ENCODE results near the gene PALLD. TPM values are rescaled to one million over a fixed set of nuclear protein-coding genes. Genes with fewer than 3 reads are reported as not detected.
A peak's percentile ranks its signal among the peaks of the same experiment; 100 is the strongest.

PALLD gene
- total RNA-seq, 6 experiments from 2014 or later = 7.7 to 81.6 (median 24.8) TPM

- intact Hi-C loops (cut with DNase I) = no loop called here
- peaks cover 0 to 4% (median 0%) of the 10 kb centered on the region in 4 donors for H3K4me1 ChIP-seq
- H3K27ac ChIP-seq = no peak overlapping the region
- H3K27me3 ChIP-seq = no peaks in the 10 kb centered on the region
- H3K36me3 ChIP-seq = no peaks in the 10 kb centered on the region
- DNase-seq (no peak), ATAC-seq (no peak)
- TF ChIP-seq CTCF (IDR thresholded peaks at IDR 0.05) (no peak), POLR2A (IDR thresholded peaks at IDR 0.05) (no peak)
- 14% methylated on average over 3 of the region's 3 CpGs for WGBS (ENCODE audit: insufficient coverage, low coverage, low lambda C conversion rate, missing lambda C conversion rate)
- H3K4me3 ChIP-seq = no peak overlapping the region
- H3K9me3 ChIP-seq = no peaks in the 10 kb centered on the region
These were observed 158.3 kb downstream of the PALLD start for GRCh38 chr4:168655182-168655581.

GRCh38 chr4:168656055-168656660, 159.3 kb downstream of the PALLD start:
- DNase-seq (no peak), ATAC-seq (no peak)
- 58% methylated on average over 4 of the region's 4 CpGs for WGBS (ENCODE audit: insufficient coverage, low coverage, low lambda C conversion rate, missing lambda C conversion rate)
- no peaks in the 10 kb centered on the region for H3K27me3 ChIP-seq
- intact Hi-C loops (cut with DNase I) = no loop called here
- no peak overlapping the region for H3K4me3 ChIP-seq
- H3K27ac ChIP-seq = no peak overlapping the region
- TF ChIP-seq POLR2A (IDR thresholded peaks at IDR 0.05) = no peak
- TF ChIP-seq CTCF (IDR thresholded peaks at IDR 0.05) = no peak
- no peaks in the 10 kb centered on the region for H3K9me3 ChIP-seq
- peaks cover 0 to 4% (median 0%) of the 10 kb centered on the region in 4 donors for H3K4me1 ChIP-seq
- no peaks in the 10 kb centered on the region for H3K36me3 ChIP-seq

GRCh38 chr4:168656946-168657473, 160.2 kb downstream of the PALLD start:
- Histone ChIP-seq H3K4me1 (peaks cover 0 to 4% (median 0%) of the 10 kb centered on the region in 4 donors), H3K4me3 (no peak overlapping the region), H3K27ac (no peak overlapping the region), H3K27me3 (no peaks in the 10 kb centered on the region), H3K36me3 (no peaks in the 10 kb centered on the region), H3K9me3 (no peaks in the 10 kb centered on the region)
- intact Hi-C loops (cut with DNase I) = no loop called here
- 48% methylated on average over 2 of the region's 3 CpGs for WGBS (ENCODE audit: insufficient coverage, low coverage, low lambda C conversion rate, missing lambda C conversion rate)
- no peak for DNase-seq
- ATAC-seq = peak in 3 of 4 donors; percentile 27 to 65 (median 62)
- TF ChIP-seq POLR2A (IDR thresholded peaks at IDR 0.05) (no peak), CTCF (IDR thresholded peaks at IDR 0.05) (no peak)

GRCh38 chr4:168658751-168659150, 161.9 kb downstream of the PALLD start:
- Histone ChIP-seq H3K36me3 (no peaks in the 10 kb centered on the region), H3K9me3 (no peaks in the 10 kb centered on the region), H3K27ac (no peak overlapping the region), H3K4me3 (no peak overlapping the region), H3K27me3 (no peaks in the 10 kb centered on the region), H3K4me1 (peaks cover 0 to 14% (median 4%) of the 10 kb centered on the region in 4 donors)
- intact Hi-C loops (cut with DNase I) = no loop called here
- TF ChIP-seq POLR2A (IDR thresholded peaks at IDR 0.05) (no peak), CTCF (IDR thresholded peaks at IDR 0.05) (no peak)
- no peak for DNase-seq
- 66% methylated on average over 3 of the region's 3 CpGs for whole genome bisulfite sequencing (ENCODE audit: insufficient coverage, low coverage, low lambda C conversion rate, missing lambda C conversion rate)
- no peak for ATAC-seq

Measured in right lobe of liver (tissue), 6 donors.